Nephron (organoid): ENCODE results near the gene TNNT1.

Experiments used
- H3K27ac Mint-ChIP-seq, 3 experiments: 2 replicates each; pipeline ENCODE4 v1.8.0; 2020; ENCODE audit warnings: mixed read lengths in 3 of 3, mild to moderate bottlenecking in 2 of 3, moderate library complexity in 1 of 3
- H3K27me3 Mint-ChIP-seq: 2 replicates; pipeline ENCODE4 v1.8.0; 2021; ENCODE audit warnings: low read depth, mild to moderate bottlenecking, moderate library complexity, mixed read lengths
- H3K36me3 Mint-ChIP-seq: 2 replicates; pipeline ENCODE4 v1.8.0; 2020; ENCODE audit warnings: low read depth, mixed read lengths
- H3K4me1 Mint-ChIP-seq: 2 replicates; pipeline ENCODE4 v1.8.0; 2020; ENCODE audit warnings: mixed read lengths
- H3K4me3 Mint-ChIP-seq, 3 experiments: 2 replicates each; pipeline ENCODE4 v1.8.0; 2020; ENCODE audit warnings: mild to moderate bottlenecking in 3 of 3, mixed read lengths in 3 of 3, moderate library complexity in 2 of 3
- H3K9me3 Mint-ChIP-seq: 2 replicates; pipeline ENCODE4 v1.8.0; 2020; ENCODE audit warnings: mixed read lengths
- TF ChIP-seq, protein P1 (sequence below), 3 experiments: fragments of 200-600 bp; sonication (generic); IDR thresholded peaks; one replicate each; pipeline ENCODE4 v1.5.0; 2021; ENCODE audit warnings: antibody characterized with exemption in 3 of 3; ENCODE audit not compliant: unreplicated experiment in 3 of 3

Gene TNNT1

DNA sequence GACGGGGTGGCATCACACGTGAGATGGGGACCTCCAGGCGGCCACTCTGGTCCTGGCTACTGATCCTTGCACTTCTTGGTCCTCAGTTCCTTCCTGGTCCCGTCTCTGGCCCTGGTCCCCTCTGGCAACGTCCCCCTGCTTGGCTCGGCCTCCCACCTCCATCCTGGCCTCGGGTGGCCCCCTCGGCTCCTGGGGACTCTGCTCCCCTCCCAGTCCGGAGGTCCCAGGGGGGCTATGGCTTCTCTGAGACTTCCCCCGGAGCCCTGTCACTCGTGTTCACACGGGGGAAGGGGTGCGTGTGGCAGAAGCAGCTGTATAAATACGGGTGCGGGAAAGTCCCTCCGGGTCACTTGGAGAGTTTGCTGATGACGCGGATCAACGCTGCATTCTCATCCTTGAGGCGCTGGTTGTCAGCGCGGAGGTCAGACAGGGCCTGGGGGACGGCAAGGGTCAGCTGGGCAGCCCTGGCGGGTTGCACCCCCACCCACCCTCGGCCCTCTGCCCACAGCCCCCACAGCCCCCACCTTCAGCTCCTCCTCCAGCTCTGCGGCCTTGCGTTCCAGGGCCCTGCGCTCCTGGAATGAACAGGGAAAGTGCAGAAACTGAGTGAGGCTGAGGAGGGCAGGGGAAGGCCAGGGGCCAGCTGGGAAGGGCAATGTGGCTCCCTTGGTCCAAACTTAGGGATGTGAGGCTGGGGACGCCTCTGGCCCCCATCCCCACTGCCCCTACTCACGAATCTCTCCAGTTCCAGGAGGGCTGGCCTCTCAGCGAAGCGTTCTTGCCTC lies 57.7 kb downstream of the TNNT1 start:
- TF ChIP-seq, protein P1, sequence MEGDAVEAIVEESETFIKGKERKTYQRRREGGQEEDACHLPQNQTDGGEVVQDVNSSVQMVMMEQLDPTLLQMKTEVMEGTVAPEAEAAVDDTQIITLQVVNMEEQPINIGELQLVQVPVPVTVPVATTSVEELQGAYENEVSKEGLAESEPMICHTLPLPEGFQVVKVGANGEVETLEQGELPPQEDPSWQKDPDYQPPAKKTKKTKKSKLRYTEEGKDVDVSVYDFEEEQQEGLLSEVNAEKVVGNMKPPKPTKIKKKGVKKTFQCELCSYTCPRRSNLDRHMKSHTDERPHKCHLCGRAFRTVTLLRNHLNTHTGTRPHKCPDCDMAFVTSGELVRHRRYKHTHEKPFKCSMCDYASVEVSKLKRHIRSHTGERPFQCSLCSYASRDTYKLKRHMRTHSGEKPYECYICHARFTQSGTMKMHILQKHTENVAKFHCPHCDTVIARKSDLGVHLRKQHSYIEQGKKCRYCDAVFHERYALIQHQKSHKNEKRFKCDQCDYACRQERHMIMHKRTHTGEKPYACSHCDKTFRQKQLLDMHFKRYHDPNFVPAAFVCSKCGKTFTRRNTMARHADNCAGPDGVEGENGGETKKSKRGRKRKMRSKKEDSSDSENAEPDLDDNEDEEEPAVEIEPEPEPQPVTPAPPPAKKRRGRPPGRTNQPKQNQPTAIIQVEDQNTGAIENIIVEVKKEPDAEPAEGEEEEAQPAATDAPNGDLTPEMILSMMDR (IDR thresholded peaks at IDR 0.05; ENCODE audit: unreplicated experiment in 3 of 3): no peak
- peaks cover 17% of the 10 kb centered on the region for H3K4me1 Mint-ChIP-seq
- H3K27me3 Mint-ChIP-seq: peaks cover 25% of the 10 kb centered on the region
- H3K4me3 Mint-ChIP-seq: no peak overlapping the region
- H3K27ac Mint-ChIP-seq: no peak overlapping the region
- H3K36me3 Mint-ChIP-seq: peaks cover 11% of the 10 kb centered on the region
- no peaks in the 10 kb centered on the region for H3K9me3 Mint-ChIP-seq

DNA sequence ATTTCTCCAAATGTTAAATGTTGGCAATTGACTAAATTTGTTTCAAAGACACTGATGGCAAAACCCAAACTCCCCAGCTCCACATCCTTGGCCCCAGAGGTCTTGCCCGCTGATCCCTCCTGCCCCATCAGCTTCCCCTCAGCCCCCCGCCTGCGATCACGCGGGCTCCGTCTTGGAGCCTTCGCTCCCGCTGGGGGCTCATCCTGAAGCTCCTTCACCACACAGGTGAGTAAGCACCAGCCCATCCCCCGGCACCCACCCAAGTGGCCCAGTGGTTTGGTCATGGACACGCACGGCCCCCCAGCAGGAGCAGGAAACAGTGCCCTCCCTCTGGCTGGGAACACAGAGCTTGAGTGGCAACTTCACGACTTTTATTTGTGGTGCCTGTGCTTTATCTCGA lies 58.4 kb downstream of the TNNT1 start:
- H3K27ac Mint-ChIP-seq: no peak overlapping the region
- H3K4me3 Mint-ChIP-seq: no peak overlapping the region
- H3K27me3 Mint-ChIP-seq: peaks cover 32% of the 10 kb centered on the region
- TF ChIP-seq, protein P1 (IDR thresholded peaks at IDR 0.05; ENCODE audit: unreplicated experiment in 3 of 3): no peak
- H3K9me3 Mint-ChIP-seq: no peaks in the 10 kb centered on the region
- peaks cover 11% of the 10 kb centered on the region for H3K36me3 Mint-ChIP-seq
- peaks cover 17% of the 10 kb centered on the region for H3K4me1 Mint-ChIP-seq

DNA sequence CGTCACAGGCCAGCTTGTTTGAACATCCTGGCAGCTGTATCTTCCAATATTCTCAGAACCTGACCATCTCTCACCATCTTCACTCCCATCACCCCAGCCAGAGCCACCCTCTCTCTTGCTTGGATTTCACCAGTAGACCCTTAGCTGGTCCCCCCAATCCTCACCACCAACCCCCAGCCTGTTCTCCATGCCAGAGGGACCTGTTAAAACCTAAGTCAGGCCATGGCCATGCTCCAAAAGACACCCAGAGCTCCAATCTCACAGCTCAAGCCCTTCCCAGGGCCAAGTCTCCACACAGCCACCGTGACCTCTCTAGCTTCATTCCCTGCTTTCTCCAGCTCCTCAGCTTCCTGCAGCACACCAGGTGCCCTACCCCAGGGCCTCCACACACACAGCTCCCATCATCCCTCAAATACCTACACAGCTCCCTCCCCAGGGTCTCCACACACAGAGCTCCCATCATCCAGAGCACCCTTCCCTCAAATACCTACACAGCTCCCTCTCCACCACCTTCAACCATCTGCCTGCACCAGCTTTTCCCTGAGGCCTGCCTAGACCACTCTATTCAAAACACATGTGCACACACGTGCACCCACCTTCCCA lies 59.6 kb downstream of the TNNT1 start:
- H3K27ac Mint-ChIP-seq: no peak overlapping the region
- peaks cover 17% of the 10 kb centered on the region for H3K4me1 Mint-ChIP-seq
- no peaks in the 10 kb centered on the region for H3K9me3 Mint-ChIP-seq
- peak overlapping the region in 2 of 3 experiments; percentile 3 to 47 for H3K4me3 Mint-ChIP-seq
- peaks cover 43% of the 10 kb centered on the region for H3K27me3 Mint-ChIP-seq
- TF ChIP-seq, protein P1 (IDR thresholded peaks at IDR 0.05; ENCODE audit: unreplicated experiment in 3 of 3): no peak
- peaks cover 6% of the 10 kb centered on the region for H3K36me3 Mint-ChIP-seq

GRCh38 chr19:55088543-55089341 lies 60.3 kb downstream of the TNNT1 start:
- peaks cover 17% of the 10 kb centered on the region for H3K4me1 Mint-ChIP-seq
- no peaks in the 10 kb centered on the region for H3K9me3 Mint-ChIP-seq
- TF ChIP-seq, protein P1 (IDR thresholded peaks at IDR 0.05; ENCODE audit: unreplicated experiment in 3 of 3): peak; percentile 85 to 94 (median 88)
- H3K27ac Mint-ChIP-seq: peak overlapping the region in 2 of 3 experiments; percentile 21 to 62
- peak overlapping the region; percentile 79 to 81 (median 81) for H3K4me3 Mint-ChIP-seq
- H3K27me3 Mint-ChIP-seq: peaks cover 50% of the 10 kb centered on the region
- peaks cover 6% of the 10 kb centered on the region for H3K36me3 Mint-ChIP-seq

DNA sequence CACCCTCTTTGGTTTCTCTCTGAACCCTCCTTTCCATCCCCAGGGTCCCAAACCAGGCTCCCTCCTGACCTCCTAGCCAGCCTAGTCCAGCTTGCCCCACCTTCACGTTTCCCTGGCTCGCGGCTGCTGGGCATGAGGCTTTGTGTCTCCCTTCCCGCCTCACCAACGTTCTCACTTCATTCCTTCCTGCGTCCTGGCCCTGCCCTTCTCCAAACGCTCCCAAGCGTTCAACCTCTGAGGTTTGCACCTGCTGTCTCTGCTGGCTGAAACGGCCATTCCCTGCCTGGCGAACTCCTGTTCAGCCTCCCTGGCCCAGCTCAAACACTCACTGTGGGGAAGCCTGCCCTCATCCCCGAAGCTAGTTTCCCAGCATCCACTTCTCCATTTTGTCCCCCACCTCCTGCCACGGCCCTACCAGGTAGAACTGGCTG lies 61.0 kb downstream of the TNNT1 start:
- H3K4me3 Mint-ChIP-seq: peak overlapping the region; percentile 79 to 81 (median 81)
- H3K36me3 Mint-ChIP-seq: peaks cover 6% of the 10 kb centered on the region
- no peaks in the 10 kb centered on the region for H3K9me3 Mint-ChIP-seq
- peaks cover 17% of the 10 kb centered on the region for H3K4me1 Mint-ChIP-seq
- TF ChIP-seq, protein P1 (IDR thresholded peaks at IDR 0.05; ENCODE audit: unreplicated experiment in 3 of 3): no peak
- H3K27me3 Mint-ChIP-seq: peaks cover 57% of the 10 kb centered on the region
- H3K27ac Mint-ChIP-seq: peak overlapping the region in 2 of 3 experiments; percentile 21 to 62
